Measurements from ENCODE around the gene JOSD1. TPM values are rescaled to one million over a fixed set of nuclear protein-coding genes. Genes with fewer than 3 reads are reported as not detected.

Gene JOSD1
- total RNA-seq: 55.4 and 74.7 TPM in 2 replicates

GRCh38 chr22:38700789-38701628 is at the start of gene JOSD1:
Gene JOSD1, minus strand, starts transcription at chr22:38700943. Its CDS starts 956 bp downstream, at chr22:38699987.

GRCh38 chr22:38705235-38706100 is 4.7 kb upstream of the JOSD1 start, which contains the start of gene GTPBP1:
Gene GTPBP1, plus strand, starts transcription at chr22:38705944. Its CDS starts 12 bp downstream, at chr22:38705956.

GRCh38 chr22:38681582-38682335 is 19.0 kb downstream of the JOSD1 start, which contains the start of gene TOMM22:
Gene TOMM22, plus strand, starts transcription at chr22:38681957. Its CDS starts 22 bp downstream, at chr22:38681979.

GRCh38 chr22:38656256-38657044 is 44.3 kb downstream of the JOSD1 start, which contains the start of the genes CBY1 and FAM227A:
Gene CBY1, plus strand, starts transcription at chr22:38656638. Its CDS starts 11,417 bp downstream, at chr22:38668055.
Gene FAM227A, minus strand, starts transcription at chr22:38656392. Its CDS starts 6,224 bp downstream, at chr22:38650168.

Other genes starting within 250 kb of the JOSD1 start
- gene KCNJ4, start 245.7 kb downstream of the JOSD1 start, total RNA-seq: not detected in 2 replicates
- 147 and 213 TPM in 2 replicates for gene KDELR3, start 232.8 kb downstream of the JOSD1 start, total RNA-seq
- 314 and 414 TPM in 2 replicates for gene DDX17, start 194.6 kb downstream of the JOSD1 start, total RNA-seq
- 1.4 and 4.2 TPM in 2 replicates for gene DMC1, start 130.8 kb downstream of the JOSD1 start, total RNA-seq
- 1.3 and 1.7 TPM in 2 replicates for gene FAM227A, start 44.6 kb downstream of the JOSD1 start, total RNA-seq
- 17.8 and 30.7 TPM in 2 replicates for gene CBY1, start 44.3 kb downstream of the JOSD1 start, total RNA-seq
- 62.9 and 118 TPM in 2 replicates for gene TOMM22, start 19.0 kb downstream of the JOSD1 start, total RNA-seq
- 27.2 and 28.5 TPM in 2 replicates for gene GTPBP1, start 5.0 kb upstream of the JOSD1 start, total RNA-seq
- 65.6 and 69.1 TPM in 2 replicates for gene SUN2, start 55.1 kb upstream of the JOSD1 start, total RNA-seq
- 8.8 and 19.7 TPM in 2 replicates for gene DNAL4, start 93.2 kb upstream of the JOSD1 start, total RNA-seq
- 0.58 and 2.5 TPM in 2 replicates for gene NPTXR, start 143.1 kb upstream of the JOSD1 start, total RNA-seq
- 42.0 and 60.4 TPM in 2 replicates for gene CBX6, start 171.3 kb upstream of the JOSD1 start, total RNA-seq